WTC11 (cell line): ENCODE results near the gene RUNX1.

Source experiments
- CTCF ChIP-seq: fragments of 200-600 bp; IDR thresholded peaks from 2 replicates; pipeline ENCODE4 v1.8.0; 2022; ENCODE audit warnings: antibody characterized with exemption
- FOXJ3 ChIP-seq: sonication (generic); formaldehyde crosslinking; IDR thresholded peaks from 2 replicates; pipeline ENCODE4 v1.9.0; 2021; ENCODE audit warnings: missing genetic modification reagents, mild to moderate bottlenecking, borderline replicate concordance
- ZNF232 ChIP-seq: sonication (generic); formaldehyde crosslinking; IDR thresholded peaks from 2 replicates; pipeline ENCODE4 v1.8.0; 2022; ENCODE audit warnings: mild to moderate bottlenecking, missing genetic modification reagents
- TF ChIP-seq, protein P1 (sequence below): sonication (generic); formaldehyde crosslinking; IDR thresholded peaks from 2 replicates; pipeline ENCODE4 v1.8.0; 2022; ENCODE audit warnings: mild to moderate bottlenecking, missing genetic modification reagents

GRCh38 chr21:34910396-34910795 lies 138.7 kb downstream of the RUNX1 start:
- TF ChIP-seq ZNF232 = no peak
- no peak for TF ChIP-seq FOXJ3 (CRISPR knock-in tag)
- TF ChIP-seq CTCF = no peak
- TF ChIP-seq, protein P1, sequence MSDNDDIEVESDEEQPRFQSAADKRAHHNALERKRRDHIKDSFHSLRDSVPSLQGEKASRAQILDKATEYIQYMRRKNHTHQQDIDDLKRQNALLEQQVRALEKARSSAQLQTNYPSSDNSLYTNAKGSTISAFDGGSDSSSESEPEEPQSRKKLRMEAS = no peak
